H1 (cell line): ENCODE data around the gene ATG7. TPM values are rescaled to one million over a fixed set of nuclear protein-coding genes. Genes with fewer than 3 reads are reported as not detected.

ENCODE experiments used
- CTCF ChIA-PET: fragments of 300-600 bp; sonication (Branson Sonifier 250); formaldehyde crosslinking; loops from one replicate; lab custom pipeline; 2021; ENCODE audit not compliant: partially characterized antibody; lab: Charles Lee
- POLR2A ChIA-PET: fragments of 300-600 bp; sonication (Branson Sonifier 250); formaldehyde crosslinking; loops from one replicate; lab custom pipeline; 2021; ENCODE audit warnings: inconsistent platforms; ENCODE audit not compliant: partially characterized antibody; lab: Charles Lee
- DNase-seq, 2 experiments: peaks; one replicate each; pipeline versions ENCODE4 v3.0.0 to v3.0.0-alpha.2; 2010 to 2022; ENCODE audit warnings: low spot score in 2 of 2, low read depth in 1 of 2, mixed read lengths in 1 of 2
- FAIRE-seq: peaks from 2 replicates; lab custom pipeline; 2011; peaks lifted over from hg19 to GRCh38; lab: Jason Lieb, UNC
- H2AFZ ChIP-seq: 2 replicates; pipeline ENCODE4 v1.8.1; 2012; ENCODE audit warnings: low read length, inconsistent platforms
- H2AK5ac ChIP-seq: 2 replicates; pipeline ENCODE4 v1.6.1; 2013; ENCODE audit warnings: low read depth, low read length
- H2BK120ac ChIP-seq: replicated peaks from 2 replicates; pipeline ENCODE3; 2013; ENCODE audit warnings: low read depth, low read length, inconsistent platforms
- H2BK12ac ChIP-seq: 2 replicates; pipeline ENCODE4 v1.6.1; 2013; ENCODE audit warnings: low read depth, low read length
- H2BK15ac ChIP-seq: 2 replicates; pipeline ENCODE4 v1.6.1; 2013; ENCODE audit warnings: low read length
- H2BK20ac ChIP-seq: 2 replicates; pipeline ENCODE4 v1.6.1; 2013; ENCODE audit warnings: low read length
- H2BK5ac ChIP-seq: 2 replicates; pipeline ENCODE4 v1.6.1; 2013; ENCODE audit warnings: low read depth, low read length
- H3K14ac ChIP-seq: 2 replicates; pipeline ENCODE4 v1.6.1; 2013; ENCODE audit warnings: inconsistent platforms; ENCODE audit not compliant: insufficient read length
- H3K18ac ChIP-seq: 2 replicates; pipeline ENCODE4 v1.6.1; 2013; ENCODE audit warnings: low read length; ENCODE audit errors: extremely low read depth
- H3K23ac ChIP-seq: 2 replicates; pipeline ENCODE4 v1.6.1; 2013; ENCODE audit warnings: inconsistent platforms; ENCODE audit not compliant: insufficient read length
- H3K23me2 ChIP-seq: 2 replicates; pipeline ENCODE4 v1.6.1; 2013; ENCODE audit warnings: low read depth, low read length
- H3K27ac ChIP-seq: 2 replicates; pipeline ENCODE4 v1.6.1; 2011; ENCODE audit warnings: low read depth, low read length, inconsistent platforms
- H3K27me3 ChIP-seq, 4 experiments: replicated peaks in 1 of 4; 1 replicate in 1 of 4; 2 replicates in 3 of 4; pipeline versions ENCODE4 v1.6.1 to v1.8.1; 2011 to 2013; ENCODE audit warnings: low read length in 3 of 4, mild to moderate bottlenecking in 3 of 4, inconsistent platforms in 2 of 4, mixed read lengths in 2 of 4, moderate library complexity in 1 of 4; ENCODE audit not compliant: control insufficient read depth in 3 of 4, insufficient read depth in 3 of 4; ENCODE audit errors: extremely low read depth in 1 of 4
- H3K36me3 ChIP-seq, 4 experiments: 2 replicates each; pipeline versions ENCODE4 v1.6.1 to v1.8.1; 2011 to 2013; ENCODE audit warnings: mild to moderate bottlenecking in 4 of 4, low read length in 3 of 4, moderate library complexity in 2 of 4, control low read depth in 1 of 4, inconsistent platforms in 1 of 4; ENCODE audit not compliant: insufficient read depth in 4 of 4, control insufficient read depth in 2 of 4
- H3K4ac ChIP-seq: replicated peaks from 2 replicates; pipeline ENCODE3; 2013; ENCODE audit warnings: low read length, low read depth, mixed read lengths, inconsistent platforms; ENCODE audit not compliant: insufficient read length
- H3K4me1 ChIP-seq, 4 experiments: replicated peaks in 1 of 4; 1 replicate in 1 of 4; 2 replicates in 3 of 4; pipeline versions ENCODE4 v1.6.1 to v1.8.1; 2011 to 2013; ENCODE audit warnings: low read length in 3 of 4, inconsistent platforms in 2 of 4, mixed read lengths in 1 of 4; ENCODE audit not compliant: insufficient read depth in 4 of 4, control insufficient read depth in 3 of 4
- H3K4me2 ChIP-seq, 2 experiments: 2 replicates each; pipeline versions ENCODE4 v1.6.1 to v1.8.1; 2011 to 2013; ENCODE audit warnings: low read depth in 2 of 2, low read length in 2 of 2, control low read depth in 1 of 2, inconsistent platforms in 1 of 2, mild to moderate bottlenecking in 1 of 2; ENCODE audit not compliant: insufficient read depth in 1 of 2
- H3K4me3 ChIP-seq, 4 experiments: fragments of 200-600, 300-600 bp in 1 of 4; sonication (generic), shearing (Covaris generic), sonication (Bioruptor Twin) in 1 of 4; 2 replicates each; pipeline versions ENCODE4 v1.5.1 to v1.8.1; 2011 to 2016; ENCODE audit warnings: low read length in 4 of 4, low read depth in 3 of 4, control low read depth in 2 of 4, inconsistent platforms in 2 of 4, mild to moderate bottlenecking in 2 of 4, mixed read lengths in 1 of 4, moderate library complexity in 1 of 4; ENCODE audit not compliant: insufficient read depth in 2 of 4; ENCODE audit errors: extremely low read depth in 1 of 4
- H3K56ac ChIP-seq: replicated peaks from 2 replicates; pipeline ENCODE3; 2013; ENCODE audit warnings: low read depth, mild to moderate bottlenecking, mixed read lengths, low read length, inconsistent platforms; ENCODE audit not compliant: insufficient read length
- H3K79me1 ChIP-seq: 2 replicates; pipeline ENCODE4 v1.6.1; 2013; ENCODE audit warnings: low read depth, low read length, control low read depth
- H3K79me2 ChIP-seq, 2 experiments: 2 replicates each; pipeline versions ENCODE4 v1.6.1 to v1.8.1; 2012 to 2013; ENCODE audit warnings: low read length in 2 of 2, mild to moderate bottlenecking in 2 of 2, inconsistent platforms in 1 of 2; ENCODE audit not compliant: insufficient read depth in 2 of 2, control insufficient read depth in 1 of 2
- H3K9ac ChIP-seq, 4 experiments: replicated peaks in 1 of 4; 1 replicate in 1 of 4; 2 replicates in 3 of 4; pipeline versions ENCODE4 v1.6.1 to v1.8.1; 2011 to 2013; ENCODE audit warnings: low read depth in 3 of 4, low read length in 3 of 4, control low read depth in 2 of 4, mild to moderate bottlenecking in 2 of 4, moderate library complexity in 2 of 4, inconsistent platforms in 1 of 4; ENCODE audit errors: extremely low read depth in 1 of 4
- H3K9me3 ChIP-seq, 2 experiments: 2 replicates each; pipeline versions ENCODE4 v1.6.1 to v1.8.1; 2012 to 2013; ENCODE audit warnings: mild to moderate bottlenecking in 2 of 2, moderate library complexity in 2 of 2, control low read depth in 1 of 2, inconsistent platforms in 1 of 2, low read depth in 1 of 2, low read length in 1 of 2, mixed read lengths in 1 of 2; ENCODE audit not compliant: insufficient read depth in 2 of 2
- H4K20me1 ChIP-seq, 2 experiments: replicated peaks in 1 of 2; 2 replicates each; pipeline versions ENCODE3 to v1.8.1; 2011 to 2013; ENCODE audit warnings: inconsistent platforms in 2 of 2, low read length in 2 of 2, mild to moderate bottlenecking in 1 of 2; ENCODE audit not compliant: insufficient read depth in 2 of 2, control insufficient read depth in 1 of 2
- H4K5ac ChIP-seq: 2 replicates; pipeline ENCODE4 v1.6.1; 2013; ENCODE audit warnings: low read length, low read depth, mixed read lengths, inconsistent platforms; ENCODE audit not compliant: insufficient read length
- H4K8ac ChIP-seq: 2 replicates; pipeline ENCODE4 v1.8.0; 2013; ENCODE audit warnings: mild to moderate bottlenecking, moderate library complexity, low read length, inconsistent platforms; ENCODE audit not compliant: insufficient read depth; ENCODE audit errors: extremely low read depth
- H4K91ac ChIP-seq: replicated peaks from 2 replicates; pipeline ENCODE3; 2013; ENCODE audit warnings: low read length, mixed read lengths, inconsistent platforms; ENCODE audit not compliant: insufficient read length
- CTCF ChIP-seq, 3 experiments: IDR thresholded peaks; 1 replicate in 2 of 3; 2 replicates in 1 of 3; pipeline versions ENCODE4 v1.5.1 to v1.6.1; 2011; ENCODE audit warnings: low read length in 3 of 3, mild to moderate bottlenecking in 3 of 3, inconsistent platforms in 2 of 3, low read depth in 1 of 3, moderate library complexity in 1 of 3; ENCODE audit not compliant: insufficient read depth in 1 of 3; ENCODE audit errors: control extremely low read depth in 1 of 3
- RAD21 ChIP-seq, 2 experiments: IDR thresholded peaks in 1 of 2; conservative IDR thresholded peaks in 1 of 2; 2 replicates each; pipeline ENCODE4 v1.6.1; 2011; ENCODE audit warnings: low read depth in 2 of 2, low read length in 2 of 2, improper control_type of control experiment in 1 of 2, inconsistent platforms in 1 of 2, mild to moderate bottlenecking in 1 of 2, moderate library complexity in 1 of 2
- RBBP5 ChIP-seq: IDR thresholded peaks from 2 replicates; pipeline ENCODE4 v1.7.1; 2012; ENCODE audit warnings: low read depth, mild to moderate bottlenecking, inconsistent platforms, low read length, moderate library complexity, borderline replicate concordance
- SIRT6 ChIP-seq: IDR thresholded peaks from one replicate; pipeline ENCODE4 v1.7.1; 2012; ENCODE audit warnings: low read length, inconsistent platforms
- WGBS, 2 experiments: shearing (Covaris generic) in 1 of 2; methylation state at CpG; one replicate each; pipeline versions ENCODE4 v1.1.6 to v1.1.7; 2013 to 2015; ENCODE audit warnings: low lambda C conversion rate in 2 of 2, mixed read lengths in 2 of 2, inconsistent platforms in 1 of 2, low coverage in 1 of 2, missing lambda C conversion rate in 1 of 2; ENCODE audit not compliant: insufficient replicate concordance in 2 of 2, insufficient coverage in 1 of 2, insufficient read length in 1 of 2; ENCODE audit errors: extremely low coverage in 1 of 2, missing lambda C conversion rate in 1 of 2; 5-methylcytosine and 5-hydroxymethylcytosine counted together
- polyA plus RNA-seq, 7 experiments: library from polyadenylated mRNA; depleted of rRNA in 3 of 7; stranded (reverse) in 5 of 7; unstranded in 2 of 7; fragments of >200 nt in 5 of 7; fragments of 200-250 nt in 2 of 7; gene quantifications; 1 replicate in 5 of 7; 2 replicates in 1 of 7; 4 replicates in 1 of 7; pipeline versions ENCODE4 v1.2.1 to v1.2.3, GENCODE V29; 2011 to 2013; ENCODE audit warnings: missing spikeins in 2 of 7, mixed read lengths in 2 of 7
- total RNA-seq: library from RNA; stranded (reverse); fragmentation: NEBNext Ultra II Directional; extraction: Animal tissue kit (Norgen Biotek cat#: 25700); gene quantifications from 2 replicates; pipeline ENCODE4 v1.2.1, GENCODE V29; 2021

ATG7 gene
- total and polyA plus RNA-seq, 2 of the 8 experiments (the other 6 are each of a cell fraction or from before 2014, with no cell fraction given) = 15.0 to 19.1 TPM

- Histone ChIP-seq H2BK5ac (no peak overlapping the region), H3K4me1 (peaks cover 0 to 2% (median 0%) of the 10 kb centered on the region in 4 experiments; a peak in 2 of 7 replicates), H4K20me1 (no peaks in the 10 kb centered on the region), H2BK120ac (no peak overlapping the region), H3K36me3 (no peaks in the 10 kb centered on the region), H3K27me3 (no peaks in the 10 kb centered on the region), H2AFZ (no peak overlapping the region), H3K14ac (no peak overlapping the region), H3K56ac (no peak overlapping the region), H2BK15ac (no peak overlapping the region), H3K79me2 (no peaks in the 10 kb centered on the region), H3K27ac (no peak overlapping the region), H2AK5ac (no peak overlapping the region), H2BK12ac (no peak overlapping the region), H3K79me1 (no peaks in the 10 kb centered on the region), H4K8ac (no peak overlapping the region), H3K23ac (no peak overlapping the region), H4K91ac (no peak overlapping the region), H3K4me3 (no peak overlapping the region), H3K18ac (no peak overlapping the region), H3K9me3 (no peaks in the 10 kb centered on the region), H3K23me2 (no peaks in the 10 kb centered on the region), H4K5ac (no peak overlapping the region), H3K9ac (no peak overlapping the region), H3K4ac (no peak overlapping the region), H2BK20ac (no peak overlapping the region), H3K4me2 (no peak overlapping the region)
- POLR2A ChIA-PET = no interaction called here
- CTCF ChIA-PET = interaction anchor here (0.6 to 2.4 kb wide), 23 partner anchors 9 to 169 kb away, joined by 3 to 16 read pairs (median 4); no protein-coding TSS in a partner anchor
- no peak for DNase-seq
- 90% methylated on average over 14 of the region's 14 CpGs; no CpG with 5 or more reads in 1 of the 2 experiments for WGBS, 2 experiments
- TF ChIP-seq CTCF (IDR thresholded peaks at IDR 0.05; ENCODE audit: control extremely low read depth in 1 of 3, insufficient read depth in 1 of 3, low read depth in 1 of 3, low read length in 3 of 3) = peak; percentile 48 to 67 (median 51)
- no peak for TF ChIP-seq SIRT6
- TF ChIP-seq RBBP5 = no peak
- peak; percentile 69 to 75 for TF ChIP-seq RAD21 (IDR thresholded peaks at IDR 0.05 in 1 of 2, conservative IDR thresholded peaks at IDR 0.05 in 1 of 2; ENCODE audit: low read depth in 2 of 2, low read length in 2 of 2)
- peak; percentile 66 for FAIRE-seq
Measured at GRCh38 chr3:11539677-11540076, 267.5 kb downstream of the ATG7 start.
